ENCODE results near the gene IFI16.

GRCh38 chr1:159065106-159065505 is 55.4 kb downstream of the IFI16 start:
- TF ChIP-seq EZH2 (IDR thresholded peaks at IDR 0.05; ENCODE audit: borderline replicate concordance, low read depth, low read length, severe bottlenecking) = no peak
- TF ChIP-seq, protein P1, sequence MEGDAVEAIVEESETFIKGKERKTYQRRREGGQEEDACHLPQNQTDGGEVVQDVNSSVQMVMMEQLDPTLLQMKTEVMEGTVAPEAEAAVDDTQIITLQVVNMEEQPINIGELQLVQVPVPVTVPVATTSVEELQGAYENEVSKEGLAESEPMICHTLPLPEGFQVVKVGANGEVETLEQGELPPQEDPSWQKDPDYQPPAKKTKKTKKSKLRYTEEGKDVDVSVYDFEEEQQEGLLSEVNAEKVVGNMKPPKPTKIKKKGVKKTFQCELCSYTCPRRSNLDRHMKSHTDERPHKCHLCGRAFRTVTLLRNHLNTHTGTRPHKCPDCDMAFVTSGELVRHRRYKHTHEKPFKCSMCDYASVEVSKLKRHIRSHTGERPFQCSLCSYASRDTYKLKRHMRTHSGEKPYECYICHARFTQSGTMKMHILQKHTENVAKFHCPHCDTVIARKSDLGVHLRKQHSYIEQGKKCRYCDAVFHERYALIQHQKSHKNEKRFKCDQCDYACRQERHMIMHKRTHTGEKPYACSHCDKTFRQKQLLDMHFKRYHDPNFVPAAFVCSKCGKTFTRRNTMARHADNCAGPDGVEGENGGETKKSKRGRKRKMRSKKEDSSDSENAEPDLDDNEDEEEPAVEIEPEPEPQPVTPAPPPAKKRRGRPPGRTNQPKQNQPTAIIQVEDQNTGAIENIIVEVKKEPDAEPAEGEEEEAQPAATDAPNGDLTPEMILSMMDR (IDR thresholded peaks at IDR 0.05; ENCODE audit: borderline replicate concordance, extremely low read depth, low read length, poor library complexity, severe bottlenecking) = no peak

Data from DND-41 (cell line).